Transverse colon (tissue), 4 donors: ENCODE results near the gene QKI. TPM values are rescaled to one million over a fixed set of nuclear protein-coding genes. Genes with fewer than 3 reads are reported as not detected.

Experiments
- DNase-seq: peaks from one replicate; pipeline ENCODE4 v3.0.0-alpha.2; 2019
- H3K27ac ChIP-seq, 4 donors: fragments of 200-600 bp; sonication (generic); 2 replicates each; pipeline ENCODE4 v1.5.1; 2016 to 2018; ENCODE audit warnings: inconsistent platforms in 4 of 4
- H3K27me3 ChIP-seq: fragments of 200-600 bp; sonication (generic); 2 replicates; pipeline ENCODE4 v1.5.1; 2017; ENCODE audit warnings: inconsistent platforms
- H3K36me3 ChIP-seq, 4 donors: fragments of 200-600 bp; sonication (generic); 2 replicates each; pipeline ENCODE4 v1.5.1; 2017 to 2019; ENCODE audit warnings: inconsistent platforms in 4 of 4
- H3K4me1 ChIP-seq, 4 donors: fragments of 200-600 bp; sonication (generic); 2 replicates each; pipeline ENCODE4 v1.5.1; 2017 to 2020; ENCODE audit warnings: inconsistent platforms in 4 of 4
- H3K4me3 ChIP-seq, 4 donors: fragments of 200-600 bp; sonication (generic); 1 replicate in 1 of 4; 2 replicates in 3 of 4; pipeline versions ENCODE4 v1.5.1 to v1.6.1; 2017 to 2019; ENCODE audit warnings: inconsistent platforms in 4 of 4
- H3K9me3 ChIP-seq, 2 donors: fragments of 200-600 bp; sonication (generic); 2 replicates each; pipeline ENCODE4 v1.5.1; 2017 to 2019; ENCODE audit warnings: inconsistent platforms in 2 of 2
- EP300 ChIP-seq: sonication (generic); formaldehyde crosslinking; IDR thresholded peaks from one replicate; pipeline ENCODE4 v1.6.1; 2017; ENCODE audit warnings: antibody characterized with exemption, low read depth
- POLR2A ChIP-seq: fragments of 450-650 bp; IDR thresholded peaks from one replicate; pipeline ENCODE4 v1.6.1; 2016; ENCODE audit warnings: antibody characterized with exemption, mild to moderate bottlenecking, moderate library complexity
- POLR2AphosphoS5 ChIP-seq, 3 donors: sonication (generic); formaldehyde crosslinking; IDR thresholded peaks; one replicate each; pipeline ENCODE4 v1.6.1; 2016; ENCODE audit warnings: antibody characterized with exemption in 3 of 3
- WGBS, 2 donors: methylation state at CpG; one replicate each; pipeline ENCODE4 v1.1.5; 2018; ENCODE audit warnings: low coverage in 1 of 2; 5-methylcytosine and 5-hydroxymethylcytosine counted together
- in situ Hi-C, 4 donors: fragments of 200-750 bp; cut with MboI; loops; one replicate each; pipeline versions ENCODE4 v1.15.0 to v1.15.1; 2017; ENCODE audit warnings: low sequenced_read_pairs in 3 of 4, low pct_ligation_motif_present in 1 of 4, low pct_unique_long_range_greater_than_20kb in 1 of 4
- intact Hi-C: fragments of 100-400 bp; cut with DNase I; formaldehyde crosslinking; loops from one replicate; pipeline ENCODE4 v1.15.1; 2023; ENCODE audit warnings: low total_unique reads
- total RNA-seq, 4 donors: library from RNA; depleted of rRNA; stranded (reverse); fragments of >200 nt; gene quantifications; one replicate each; pipeline ENCODE4 v1.1.0, GENCODE V29; 2016
- TF ChIP-seq, protein P1 (sequence below), 5 experiments: fragments of 200-600 bp in 3 of 5; fragments of 450-650 bp in 2 of 5; sonication (generic) in 3 of 5; IDR thresholded peaks; 1 replicate in 2 of 5; 2 replicates in 3 of 5; pipeline ENCODE4 v1.5.1; 2016 to 2017; ENCODE audit warnings: antibody characterized with exemption in 5 of 5, inconsistent platforms in 3 of 5, mild to moderate bottlenecking in 2 of 5, moderate library complexity in 1 of 5

QKI gene
- total RNA-seq, 4 donors from 2014 or later, result 8.4 to 41.8 (median 22.7) TPM

DNA sequence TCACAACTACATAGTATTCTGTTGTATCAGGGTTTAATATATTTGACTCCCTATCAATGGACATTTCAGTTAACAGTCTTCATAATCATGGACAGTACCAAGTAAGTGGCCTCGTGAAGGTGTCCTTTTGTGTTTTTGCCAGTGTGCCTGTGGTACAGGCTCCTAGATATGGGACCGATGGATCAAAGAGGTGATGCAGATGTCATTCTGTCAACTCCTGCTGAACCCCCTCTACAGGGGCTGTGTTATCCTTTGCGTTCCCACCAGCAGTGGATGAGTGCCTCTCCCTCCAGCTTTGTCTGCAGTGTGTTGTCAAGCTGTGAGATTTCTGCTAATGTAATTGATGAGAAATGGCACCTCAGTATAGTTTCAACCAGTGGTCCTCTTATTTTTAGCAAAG lies 210.7 kb downstream of the QKI start:
- in situ Hi-C loops, result no loop called here
- Histone ChIP-seq H3K9me3 (no peaks in the 10 kb centered on the region), H3K27ac (no peak overlapping the region), H3K27me3 (peaks cover 1% of the 10 kb centered on the region), H3K4me3 (no peak overlapping the region), H3K36me3 (no peaks in the 10 kb centered on the region), H3K4me1 (no peaks in the 10 kb centered on the region)
- intact Hi-C loops, result no loop called here
- TF ChIP-seq EP300, result no peak
- no peak for TF ChIP-seq POLR2AphosphoS5 (IDR thresholded peaks at IDR 0.05)
- no peak for TF ChIP-seq POLR2A
- TF ChIP-seq, protein P1, sequence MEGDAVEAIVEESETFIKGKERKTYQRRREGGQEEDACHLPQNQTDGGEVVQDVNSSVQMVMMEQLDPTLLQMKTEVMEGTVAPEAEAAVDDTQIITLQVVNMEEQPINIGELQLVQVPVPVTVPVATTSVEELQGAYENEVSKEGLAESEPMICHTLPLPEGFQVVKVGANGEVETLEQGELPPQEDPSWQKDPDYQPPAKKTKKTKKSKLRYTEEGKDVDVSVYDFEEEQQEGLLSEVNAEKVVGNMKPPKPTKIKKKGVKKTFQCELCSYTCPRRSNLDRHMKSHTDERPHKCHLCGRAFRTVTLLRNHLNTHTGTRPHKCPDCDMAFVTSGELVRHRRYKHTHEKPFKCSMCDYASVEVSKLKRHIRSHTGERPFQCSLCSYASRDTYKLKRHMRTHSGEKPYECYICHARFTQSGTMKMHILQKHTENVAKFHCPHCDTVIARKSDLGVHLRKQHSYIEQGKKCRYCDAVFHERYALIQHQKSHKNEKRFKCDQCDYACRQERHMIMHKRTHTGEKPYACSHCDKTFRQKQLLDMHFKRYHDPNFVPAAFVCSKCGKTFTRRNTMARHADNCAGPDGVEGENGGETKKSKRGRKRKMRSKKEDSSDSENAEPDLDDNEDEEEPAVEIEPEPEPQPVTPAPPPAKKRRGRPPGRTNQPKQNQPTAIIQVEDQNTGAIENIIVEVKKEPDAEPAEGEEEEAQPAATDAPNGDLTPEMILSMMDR (IDR thresholded peaks at IDR 0.05), result no peak
- WGBS, 2 donors, result 92 to 100% methylated on average over 2 to 3 of the region's 3 CpGs
- DNase-seq, result no peak

DNA sequence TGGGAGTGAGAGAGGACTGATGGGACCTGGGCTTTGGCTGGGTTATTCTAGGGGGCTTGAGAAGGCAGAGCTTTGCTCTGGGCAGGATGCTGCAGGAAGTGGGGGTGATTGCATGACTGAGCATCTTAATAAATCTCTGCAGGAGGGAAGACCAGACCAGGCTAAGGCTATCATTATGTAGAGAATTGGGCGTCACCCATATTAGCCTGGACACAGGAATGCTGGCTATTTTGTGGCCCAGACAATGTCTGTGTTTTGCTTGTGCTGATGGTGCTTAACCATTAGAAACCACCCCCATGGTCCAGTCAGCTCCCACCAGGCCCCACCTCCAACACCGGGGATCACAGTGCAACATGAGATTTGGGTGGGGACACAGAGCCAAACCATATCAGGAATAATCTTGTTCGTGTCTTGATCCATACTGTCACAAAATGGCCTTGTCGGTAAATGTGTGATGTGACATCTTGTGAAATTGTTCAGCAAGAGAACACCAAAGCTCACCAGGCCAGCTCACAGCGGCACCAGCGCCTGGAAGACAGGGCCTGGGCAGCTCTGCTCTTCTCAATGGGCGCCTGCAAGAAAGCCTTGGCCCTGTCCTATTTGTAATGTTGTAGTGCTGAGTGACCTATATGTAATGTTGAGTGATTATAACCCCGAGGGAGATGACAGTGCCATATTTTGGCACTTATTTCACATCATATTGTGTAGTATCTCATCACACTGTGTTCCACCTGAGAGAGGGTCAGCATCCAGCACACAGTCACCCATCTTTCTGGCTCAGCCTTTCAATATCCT lies 211.8 kb downstream of the QKI start:
- no peak overlapping the region for H3K27ac ChIP-seq
- no peak for TF ChIP-seq EP300
- TF ChIP-seq POLR2AphosphoS5 (IDR thresholded peaks at IDR 0.05), result no peak
- TF ChIP-seq, protein P1 (IDR thresholded peaks at IDR 0.05), result no peak
- TF ChIP-seq POLR2A, result no peak
- peaks cover 11% of the 10 kb centered on the region for H3K27me3 ChIP-seq
- H3K9me3 ChIP-seq, result no peaks in the 10 kb centered on the region
- no peak for DNase-seq
- intact Hi-C loops (no loop called here), in situ Hi-C loops (no loop called here)
- H3K4me1 ChIP-seq, result no peaks in the 10 kb centered on the region
- no peak overlapping the region for H3K4me3 ChIP-seq
- no peaks in the 10 kb centered on the region for H3K36me3 ChIP-seq
- WGBS, 2 donors, result 87 to 93% methylated on average over 3 to 7 of the region's 8 CpGs

DNA sequence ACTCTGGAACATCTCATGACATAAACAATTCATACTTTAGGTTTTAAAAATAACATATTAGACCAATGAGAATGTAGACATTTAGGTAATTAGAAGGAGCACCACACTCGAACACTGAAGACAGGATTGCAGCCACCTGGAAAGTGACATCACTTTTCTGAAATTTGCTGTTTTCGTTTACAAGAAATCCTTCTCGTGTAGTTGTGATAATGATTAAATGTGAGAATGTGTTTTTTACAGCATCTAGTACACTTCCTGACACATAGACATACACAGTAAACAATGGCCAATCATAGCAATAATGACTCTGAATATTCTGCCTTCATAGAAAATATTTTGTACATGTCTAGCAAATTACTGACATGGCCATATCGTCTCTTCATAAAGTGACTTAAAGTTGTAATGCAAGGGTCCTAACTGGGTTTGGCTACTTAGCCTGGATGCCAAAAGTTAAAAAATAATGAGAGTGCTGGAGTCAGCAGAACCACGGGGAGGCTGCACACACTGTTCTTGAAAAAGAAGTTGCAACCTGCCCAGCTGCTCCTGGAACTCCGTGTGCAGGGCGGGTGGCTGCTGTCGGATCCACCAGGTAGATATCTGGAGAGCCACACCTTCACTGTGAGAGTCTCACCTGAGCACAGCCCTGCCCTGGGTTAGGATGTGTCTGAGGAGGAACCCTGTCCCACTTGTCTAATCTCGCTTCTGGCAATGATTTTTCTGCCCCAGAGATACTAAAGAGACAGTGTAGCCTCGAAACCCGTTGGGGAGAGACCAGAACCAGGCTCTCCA lies 212.9 kb downstream of the QKI start:
- TF ChIP-seq, protein P1 (IDR thresholded peaks at IDR 0.05), result no peak
- TF ChIP-seq POLR2AphosphoS5 (IDR thresholded peaks at IDR 0.05) (no peak), POLR2A (no peak), EP300 (no peak)
- in situ Hi-C loops, result no loop called here

More for the DNA sequence above, 212.9 kb downstream of the QKI start:
- Histone ChIP-seq H3K27ac (no peak overlapping the region), H3K36me3 (no peaks in the 10 kb centered on the region), H3K4me1 (no peaks in the 10 kb centered on the region), H3K4me3 (no peak overlapping the region), H3K9me3 (no peaks in the 10 kb centered on the region), H3K27me3 (peaks cover 22% of the 10 kb centered on the region)
- WGBS, 2 donors, result 57 to 64% methylated on average over 5 to 11 of the region's 11 CpGs
- no peak for DNase-seq
- intact Hi-C loops, result no loop called here
